Left lung (tissue), 10 donors: ENCODE data around the gene TRAP1. TPM values are rescaled to one million over a fixed set of nuclear protein-coding genes. Genes with fewer than 3 reads are reported as not detected.
"Not testable (repeated sequence)": the region's sequence is repeated elsewhere in the genome, so short reads cannot be mapped to it uniquely, and the experiment has no call there.

Experiments
- ATAC-seq: fragments of 200-7000 bp; cut with Tn5 transposase; one replicate; pipeline ENCODE4 v1.9.1; 2020; ENCODE audit warnings: moderate library complexity
- DNase-seq, 4 donors: peaks; one replicate each; pipeline ENCODE4 v3.0.0-alpha.2; 2013 to 2020
- H3K27ac ChIP-seq, 2 donors: fragments of 200-600 bp; sonication (generic) in 1 of 2; one replicate each; pipeline versions ENCODE4 v1.5.0 to v1.8.0; 2020 to 2021
- H3K27me3 ChIP-seq, 2 donors: fragments of 200-600 bp; sonication (generic) in 1 of 2; one replicate each; pipeline versions ENCODE4 v1.5.0 to v1.8.0; 2020 to 2021
- H3K36me3 ChIP-seq, 2 donors: fragments of 200-600 bp; sonication (generic) in 1 of 2; one replicate each; pipeline versions ENCODE4 v1.5.0 to v1.8.0; 2020 to 2021
- H3K4me1 ChIP-seq, 2 donors: fragments of 200-600 bp; one replicate each; pipeline ENCODE4 v1.8.0; 2021
- H3K4me3 ChIP-seq, 2 donors: fragments of 200-600 bp; sonication (generic) in 1 of 2; one replicate each; pipeline versions ENCODE4 v1.5.0 to v1.8.0; 2020 to 2021; ENCODE audit warnings: mild to moderate bottlenecking in 1 of 2
- H3K9me3 ChIP-seq, 2 donors: fragments of 200-600 bp; sonication (generic) in 1 of 2; one replicate each; pipeline versions ENCODE4 v1.5.0 to v1.8.0; 2020 to 2021
- intact Hi-C, 2 donors: fragments of 100-400 bp; cut with DNase I; formaldehyde crosslinking; loops; one replicate each; pipeline versions ENCODE4 v1.11.2 to v1.14.2; 2022
- polyA plus RNA-seq, 6 donors: library from polyadenylated mRNA; unstranded; fragments of 120-200 nt; gene quantifications; one replicate each; pipeline ENCODE4 v1.2.1, GENCODE V29; 2013; ENCODE audit not compliant: insufficient read length in 6 of 6
- total RNA-seq, 2 donors: library from RNA; stranded (reverse); fragmentation: NEBNext Ultra II Directional; extraction: Animal tissue kit (Norgen Biotek cat#: 25700); gene quantifications; one replicate each; pipeline ENCODE4 v1.2.1, GENCODE V29; 2021
- TF ChIP-seq, protein P1 (sequence below), 2 donors: fragments of 200-600 bp; sonication (generic) in 1 of 2; IDR thresholded peaks; one replicate each; pipeline versions ENCODE4 v1.5.0 to v1.8.0; 2021; ENCODE audit warnings: antibody characterized with exemption in 2 of 2
- donor health status: DM: no; HTN: yes; CAD: no.
- donor health status: DM: no; HTN: no; CAD: no.

Gene TRAP1
- total and polyA plus RNA-seq, 8 donors: 49.1 to 100 (median 82.7) TPM

DNA sequence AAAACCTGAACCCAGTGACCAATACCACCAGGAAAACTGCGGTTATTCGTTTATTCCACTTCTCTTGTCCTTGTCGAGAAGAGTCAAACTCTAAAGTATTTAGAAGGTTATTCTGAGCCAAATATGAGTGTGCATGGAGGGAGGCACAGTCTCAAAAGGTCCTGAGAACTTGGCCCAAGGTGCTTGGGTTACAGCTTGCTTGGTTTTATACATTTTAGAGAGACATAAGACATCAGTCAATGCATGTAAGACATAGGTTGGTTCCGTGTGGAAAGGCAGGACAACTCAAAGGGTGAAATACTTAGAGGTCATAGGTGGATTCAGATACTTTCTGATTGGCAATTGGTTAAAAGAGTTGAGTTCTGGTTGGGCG lies 681 bp upstream of the TRAP1 start:
- peak overlapping the region; percentile 79 to 90 for H3K27ac ChIP-seq
- intact Hi-C loops: no loop called here
- H3K4me1 ChIP-seq: peaks cover 10 to 25% of the 10 kb centered on the region in 2 donors
- ATAC-seq (no peak), DNase-seq (no peak)
- no peaks in the 10 kb centered on the region for H3K9me3 ChIP-seq
- TF ChIP-seq, protein P1, sequence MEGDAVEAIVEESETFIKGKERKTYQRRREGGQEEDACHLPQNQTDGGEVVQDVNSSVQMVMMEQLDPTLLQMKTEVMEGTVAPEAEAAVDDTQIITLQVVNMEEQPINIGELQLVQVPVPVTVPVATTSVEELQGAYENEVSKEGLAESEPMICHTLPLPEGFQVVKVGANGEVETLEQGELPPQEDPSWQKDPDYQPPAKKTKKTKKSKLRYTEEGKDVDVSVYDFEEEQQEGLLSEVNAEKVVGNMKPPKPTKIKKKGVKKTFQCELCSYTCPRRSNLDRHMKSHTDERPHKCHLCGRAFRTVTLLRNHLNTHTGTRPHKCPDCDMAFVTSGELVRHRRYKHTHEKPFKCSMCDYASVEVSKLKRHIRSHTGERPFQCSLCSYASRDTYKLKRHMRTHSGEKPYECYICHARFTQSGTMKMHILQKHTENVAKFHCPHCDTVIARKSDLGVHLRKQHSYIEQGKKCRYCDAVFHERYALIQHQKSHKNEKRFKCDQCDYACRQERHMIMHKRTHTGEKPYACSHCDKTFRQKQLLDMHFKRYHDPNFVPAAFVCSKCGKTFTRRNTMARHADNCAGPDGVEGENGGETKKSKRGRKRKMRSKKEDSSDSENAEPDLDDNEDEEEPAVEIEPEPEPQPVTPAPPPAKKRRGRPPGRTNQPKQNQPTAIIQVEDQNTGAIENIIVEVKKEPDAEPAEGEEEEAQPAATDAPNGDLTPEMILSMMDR (IDR thresholded peaks at IDR 0.05): no peak
- H3K4me3 ChIP-seq: peak overlapping the region; percentile 95 to 97
- peaks cover 0 to 9% of the 10 kb centered on the region in 2 donors for H3K36me3 ChIP-seq
- H3K27me3 ChIP-seq: no peaks in the 10 kb centered on the region

DNA sequence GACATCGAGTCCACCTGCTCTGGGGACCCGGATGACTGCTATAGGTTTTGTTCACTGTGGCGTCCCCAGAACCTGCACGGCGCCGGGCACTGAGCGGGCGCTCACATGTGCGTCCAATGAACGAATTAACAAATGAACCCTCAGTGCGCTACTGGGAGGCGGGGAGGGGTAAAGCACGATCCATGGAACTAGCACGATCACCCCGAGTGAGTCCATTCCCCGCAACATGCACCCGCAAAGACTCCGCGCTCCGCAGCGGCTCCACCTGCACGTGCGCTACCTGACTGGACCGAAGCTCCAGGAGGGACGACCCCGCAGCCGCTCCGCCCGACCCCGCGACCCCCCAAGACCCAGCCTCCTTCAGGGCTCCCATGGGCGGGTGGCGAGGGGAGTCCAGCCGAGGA lies 491 bp downstream of the TRAP1 start:
- intact Hi-C loops: no loop called here
- Histone ChIP-seq H3K36me3 (peaks cover 0 to 9% of the 10 kb centered on the region in 2 donors), H3K27ac (peak overlapping the region in 1 of 2 donors; percentile 90), H3K4me3 (peak overlapping the region; percentile 95 to 97), H3K4me1 (peaks cover 10 to 25% of the 10 kb centered on the region in 2 donors), H3K9me3 (no peaks in the 10 kb centered on the region), H3K27me3 (no peaks in the 10 kb centered on the region)
- DNase-seq (no peak), ATAC-seq (peak; percentile 48)
- TF ChIP-seq, protein P1 (IDR thresholded peaks at IDR 0.05): no peak

DNA sequence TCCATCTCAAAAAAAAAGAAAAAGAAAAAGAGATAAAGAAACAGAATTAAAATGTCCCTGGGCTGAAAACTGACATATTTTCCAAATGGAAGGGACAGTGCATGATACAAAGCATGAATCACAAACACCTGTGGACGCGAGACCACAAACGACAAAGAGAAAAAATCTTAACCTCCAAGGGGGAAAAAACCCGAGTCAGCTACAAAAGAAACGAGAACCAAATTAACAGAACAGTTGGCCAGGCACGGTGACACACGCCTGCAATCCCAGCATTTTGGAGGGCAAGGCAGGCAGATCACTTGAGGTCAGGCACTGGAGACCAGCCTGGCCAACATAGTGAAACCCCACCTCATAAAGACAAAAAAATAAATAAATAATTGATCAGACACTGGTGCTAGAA lies 1.9 kb downstream of the TRAP1 start:
- Histone ChIP-seq H3K27me3 (no peaks in the 10 kb centered on the region), H3K4me1 (peaks cover 10 to 25% of the 10 kb centered on the region in 2 donors), H3K27ac (no peak overlapping the region), H3K4me3 (no peak overlapping the region), H3K9me3 (no peaks in the 10 kb centered on the region), H3K36me3 (peaks cover 0 to 9% of the 10 kb centered on the region in 2 donors)
- ATAC-seq (no peak), DNase-seq (peak in 1 of 4 donors; percentile 5)
- intact Hi-C loops: no loop called here
- TF ChIP-seq, protein P1 (IDR thresholded peaks at IDR 0.05): no peak

DNA sequence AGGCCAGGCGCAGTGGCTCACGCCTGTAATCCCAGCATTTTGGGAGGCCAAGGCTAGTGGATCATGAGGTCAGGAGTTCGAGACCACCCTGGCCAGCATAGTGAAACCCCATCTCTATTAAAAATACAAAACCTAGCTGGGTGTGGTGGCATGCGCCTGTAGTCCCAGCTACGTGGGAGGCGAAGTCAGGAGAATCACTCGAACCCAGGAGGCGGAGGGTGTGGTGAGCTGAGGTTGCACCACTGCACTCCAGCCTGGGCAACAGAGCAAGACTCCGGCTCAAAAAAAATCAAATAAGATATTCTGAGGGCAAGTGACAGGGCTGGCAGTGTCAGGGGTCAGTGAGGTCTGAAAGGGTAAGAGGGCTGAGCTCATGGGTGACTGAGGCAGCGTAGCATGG lies 2.9 kb downstream of the TRAP1 start:
- H3K27ac ChIP-seq, H3K36me3 ChIP-seq, H3K9me3 ChIP-seq, intact Hi-C loops, H3K27me3 ChIP-seq, H3K4me3 ChIP-seq, ATAC-seq: not testable (repeated sequence)
- DNase-seq: peak in 1 of 4 donors; percentile 26
- peaks cover 10 to 25% of the 10 kb centered on the region in 2 donors for H3K4me1 ChIP-seq

DNA sequence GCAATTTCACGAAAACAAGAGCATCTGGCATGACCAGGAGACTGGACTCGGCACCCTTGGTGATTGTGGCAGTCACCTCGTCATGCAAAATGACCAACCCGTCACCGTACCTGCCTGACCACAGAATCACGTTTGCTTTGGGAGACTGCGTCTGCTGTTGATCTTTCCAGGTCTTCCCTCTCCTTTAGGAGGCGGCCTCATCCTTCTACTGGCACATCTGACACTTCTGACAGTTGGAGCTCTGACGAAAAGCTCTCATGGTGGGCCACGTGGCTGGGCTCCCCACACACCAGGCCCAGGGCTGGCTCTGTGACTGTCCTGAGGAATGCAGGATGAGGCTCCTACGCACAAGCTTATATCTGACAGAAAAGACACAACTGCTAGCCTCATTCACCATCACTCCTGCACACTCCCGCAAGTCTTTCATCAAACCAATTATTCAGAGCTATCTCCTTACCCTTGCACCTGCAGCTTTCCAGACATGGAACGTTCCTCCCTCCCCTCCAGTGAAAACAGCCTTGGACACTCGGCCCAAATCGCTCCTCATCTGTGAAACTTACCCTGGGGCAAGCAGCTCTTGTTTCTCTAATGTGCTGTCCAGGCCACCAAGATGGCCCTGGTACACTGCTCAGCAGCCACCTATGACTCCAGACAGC lies 3.6 kb downstream of the TRAP1 start:
- DNase-seq (peak in 1 of 4 donors; percentile 5), ATAC-seq (no peak)
- TF ChIP-seq, protein P1 (IDR thresholded peaks at IDR 0.05): no peak
- Histone ChIP-seq H3K4me3 (no peak overlapping the region), H3K36me3 (peaks cover 0 to 9% of the 10 kb centered on the region in 2 donors), H3K27ac (no peak overlapping the region), H3K9me3 (no peaks in the 10 kb centered on the region), H3K27me3 (no peaks in the 10 kb centered on the region), H3K4me1 (peaks cover 10 to 25% of the 10 kb centered on the region in 2 donors)
- intact Hi-C loops: no loop called here
